Measurements from ENCODE around the gene CDR2.
"Not testable (repeated sequence)": the region's sequence is repeated elsewhere in the genome, so short reads cannot be mapped to it uniquely, and the experiment has no call there.

Gene CDR2

GRCh38 chr16:22374311-22375116 lies at the start of gene CDR2:
CDR2 (minus strand) TSS chr16:22374619; CDS start chr16:22374309, 310 bp downstream.
- DNase-seq: peak; percentile 98

- DNase-seq: no peak
Measured at GRCh38 chr16:22423716-22424115, 49.3 kb upstream of the CDR2 start.

GRCh38 chr16:22421136-22421535 lies 46.7 kb upstream of the CDR2 start:
- DNase-seq: no peak

- no peak for DNase-seq
Measured at GRCh38 chr16:22420606-22421135, 46.3 kb upstream of the CDR2 start.

GRCh38 chr16:22419908-22420307 lies 45.5 kb upstream of the CDR2 start:
- DNase-seq: no peak

GRCh38 chr16:22418826-22419225 lies 44.4 kb upstream of the CDR2 start:
- no peak for DNase-seq

- DNase-seq: not testable (repeated sequence)
Measured at GRCh38 chr16:22417798-22418197, 43.4 kb upstream of the CDR2 start.

GRCh38 chr16:22417019-22417418 lies 42.6 kb upstream of the CDR2 start:
- DNase-seq: no peak

- no peak for DNase-seq
Measured at GRCh38 chr16:22413819-22414218, 39.4 kb upstream of the CDR2 start.

- no peak for DNase-seq
Measured at GRCh38 chr16:22407486-22407885, 33.1 kb upstream of the CDR2 start.

- no peak for DNase-seq
Measured at GRCh38 chr16:22402191-22402590, 27.8 kb upstream of the CDR2 start.

GRCh38 chr16:22400900-22401299 lies 26.5 kb upstream of the CDR2 start:
- DNase-seq: no peak

GRCh38 chr16:22397931-22398330 lies 23.5 kb upstream of the CDR2 start:
- DNase-seq: no peak

- no peak for DNase-seq
Measured at GRCh38 chr16:22397464-22397863, 23.0 kb upstream of the CDR2 start.

- DNase-seq: no peak
Measured at GRCh38 chr16:22395960-22396359, 21.5 kb upstream of the CDR2 start.

- DNase-seq: no peak
Measured at GRCh38 chr16:22394121-22394520, 19.7 kb upstream of the CDR2 start.

- no peak for DNase-seq
Measured at GRCh38 chr16:22388101-22388644, 13.8 kb upstream of the CDR2 start.

- DNase-seq: no peak
Measured at GRCh38 chr16:22386976-22387375, 12.6 kb upstream of the CDR2 start.

GRCh38 chr16:22385196-22385595 lies 10.8 kb upstream of the CDR2 start:
- no peak for DNase-seq

GRCh38 chr16:22383827-22384226 lies 9.4 kb upstream of the CDR2 start:
- DNase-seq: no peak

GRCh38 chr16:22381392-22381791 lies 7.0 kb upstream of the CDR2 start:
- no peak for DNase-seq

- DNase-seq: no peak
Measured at GRCh38 chr16:22380529-22380928, 6.1 kb upstream of the CDR2 start.

- no peak for DNase-seq
Measured at GRCh38 chr16:22379656-22380055, 5.2 kb upstream of the CDR2 start.

- DNase-seq: no peak
Measured at GRCh38 chr16:22375963-22376640, 1.7 kb upstream of the CDR2 start.
